HG03025 (cell line): ENCODE results near the gene ABCB10.
"Not testable (repeated sequence)": the region's sequence is repeated elsewhere in the genome, so short reads cannot be mapped to it uniquely, and the experiment has no call there.

Source experiments
- ATAC-seq: cut with Tn5 transposase; IDR thresholded peaks from one replicate; pipeline ENCODE4 v1.9.1; 2021; ENCODE audit warnings: mild to moderate bottlenecking, moderate library complexity; ENCODE audit not compliant: unreplicated experiment, low FRiP score

The ABCB10 gene

GRCh38 chr1:229574679-229575442 is 16.4 kb upstream of the ABCB10 start:
- no peak for ATAC-seq

GRCh38 chr1:229572286-229572685 is 13.8 kb upstream of the ABCB10 start:
- no peak for ATAC-seq

- no peak for ATAC-seq
These were observed 12.5 kb upstream of the ABCB10 start for GRCh38 chr1:229570891-229571516.

GRCh38 chr1:229570305-229570704 is 11.8 kb upstream of the ABCB10 start:
- no peak for ATAC-seq

- no peak for ATAC-seq
These were observed 8.8 kb upstream of the ABCB10 start for GRCh38 chr1:229567109-229567868.

GRCh38 chr1:229563701-229564100 is 5.2 kb upstream of the ABCB10 start:
- ATAC-seq, result no peak

- no peak for ATAC-seq
These were observed 4.7 kb upstream of the ABCB10 start for GRCh38 chr1:229563241-229563640.

- no peak for ATAC-seq
These were observed 4.2 kb upstream of the ABCB10 start for GRCh38 chr1:229562686-229563085.

- no peak for ATAC-seq
These were observed 2.6 kb upstream of the ABCB10 start for GRCh38 chr1:229561141-229561540.

- ATAC-seq, result not testable (repeated sequence)
These were observed 1.6 kb upstream of the ABCB10 start for GRCh38 chr1:229560124-229560523.

GRCh38 chr1:229559336-229559801 is 862 bp upstream of the ABCB10 start:
- not testable (repeated sequence) for ATAC-seq

- ATAC-seq, result peak; percentile 30
These were observed 543 bp downstream of the ABCB10 start for GRCh38 chr1:229557913-229558414.

GRCh38 chr1:229557200-229557850 is 1.2 kb downstream of the ABCB10 start:
- ATAC-seq, result no peak

GRCh38 chr1:229554886-229555621 is 3.5 kb downstream of the ABCB10 start:
- no peak for ATAC-seq

- ATAC-seq, result no peak
These were observed 4.8 kb downstream of the ABCB10 start for GRCh38 chr1:229553621-229554130.

GRCh38 chr1:229552732-229553131 is 5.8 kb downstream of the ABCB10 start:
- ATAC-seq, result no peak

- ATAC-seq, result no peak
These were observed 7.5 kb downstream of the ABCB10 start for GRCh38 chr1:229550812-229551567.

GRCh38 chr1:229547542-229547941 is 11.0 kb downstream of the ABCB10 start:
- ATAC-seq, result no peak

- no peak for ATAC-seq
These were observed 13.9 kb downstream of the ABCB10 start for GRCh38 chr1:229544587-229544986.
